Heart left ventricle (tissue), 13 donors: ENCODE measurements around the gene TACC3.

Experiments used
- POLR2A ChIP-seq, 2 donors: fragments of 450-650 bp; IDR thresholded peaks; one replicate each; pipeline ENCODE4 v1.6.1; 2017; ENCODE audit warnings: antibody characterized with exemption in 2 of 2, mild to moderate bottlenecking in 2 of 2, moderate library complexity in 2 of 2
- TF ChIP-seq, protein P1 (sequence below), 12 donors: fragments of 200-600 bp; sonication (generic) in 4 of 12; IDR thresholded peaks; one replicate each; pipeline versions ENCODE4 v1.5.0 to v1.8.0; 2018 to 2022; ENCODE audit warnings: antibody characterized with exemption in 12 of 12, mild to moderate bottlenecking in 5 of 12
- donor health status: ischemic (EF 13 %, LVEDD 7.1; RV severe dilation, severe dysfunction).
- donor health status: DM: no; HTN: yes; CAD: no.
- donor health status: DM: no; HTN: no; CAD: no.
- donor health status: ischemic (EF 25% LVEDD 6.9; RV normal size, moderate dysfunction).
- donor health status: ischemic (EF 25% LVEDD 5.7; RV mildly dilated, moderate dysfunction).
- donor health status: ischemic (EF 35%, LVEDD 5.7; RV mildly dilated, moderate dysfunction).
- donor health status: nonischemic (EF 11% LVEDD 7.7; RV severe dilation, severe dysfunction).
- donor health status: DM: yes; HTN: yes; CAD: no.
- donor health status: PGD.
- donor health status: ischemic (EF 29% LVEDD 5.4; RV normal size, mild dysfunction).
- donor health status: nonischemic (EF 23%, LVEDD 6.1; RV moderate dilation, normal function).

DNA sequence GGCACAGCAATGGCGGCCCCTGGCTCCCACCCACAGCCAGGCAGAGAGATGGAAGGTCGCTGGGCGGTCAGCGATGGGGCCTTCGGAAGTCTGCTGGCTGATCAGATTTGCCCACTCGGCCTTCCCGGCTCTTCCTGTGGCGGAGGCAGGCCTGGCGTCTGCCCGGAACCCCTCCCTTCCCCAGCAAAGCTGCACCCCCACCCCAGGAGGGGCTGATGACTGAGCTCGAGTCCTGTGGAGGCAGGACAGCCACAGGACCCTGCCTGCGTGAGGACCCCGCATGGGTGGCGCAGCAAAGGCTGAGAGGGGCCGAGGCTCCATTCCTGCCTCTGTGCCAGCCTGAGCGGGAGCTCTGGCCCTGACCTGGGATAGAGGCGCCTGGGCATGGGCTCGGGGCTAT is 34.8 kb downstream of the TACC3 start:
- no peak for TF ChIP-seq POLR2A (IDR thresholded peaks at IDR 0.05)
- TF ChIP-seq, protein P1, sequence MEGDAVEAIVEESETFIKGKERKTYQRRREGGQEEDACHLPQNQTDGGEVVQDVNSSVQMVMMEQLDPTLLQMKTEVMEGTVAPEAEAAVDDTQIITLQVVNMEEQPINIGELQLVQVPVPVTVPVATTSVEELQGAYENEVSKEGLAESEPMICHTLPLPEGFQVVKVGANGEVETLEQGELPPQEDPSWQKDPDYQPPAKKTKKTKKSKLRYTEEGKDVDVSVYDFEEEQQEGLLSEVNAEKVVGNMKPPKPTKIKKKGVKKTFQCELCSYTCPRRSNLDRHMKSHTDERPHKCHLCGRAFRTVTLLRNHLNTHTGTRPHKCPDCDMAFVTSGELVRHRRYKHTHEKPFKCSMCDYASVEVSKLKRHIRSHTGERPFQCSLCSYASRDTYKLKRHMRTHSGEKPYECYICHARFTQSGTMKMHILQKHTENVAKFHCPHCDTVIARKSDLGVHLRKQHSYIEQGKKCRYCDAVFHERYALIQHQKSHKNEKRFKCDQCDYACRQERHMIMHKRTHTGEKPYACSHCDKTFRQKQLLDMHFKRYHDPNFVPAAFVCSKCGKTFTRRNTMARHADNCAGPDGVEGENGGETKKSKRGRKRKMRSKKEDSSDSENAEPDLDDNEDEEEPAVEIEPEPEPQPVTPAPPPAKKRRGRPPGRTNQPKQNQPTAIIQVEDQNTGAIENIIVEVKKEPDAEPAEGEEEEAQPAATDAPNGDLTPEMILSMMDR (IDR thresholded peaks at IDR 0.05): no peak
